Right ventricle myocardium superior (tissue), 1 donor: ENCODE results near the gene KCNQ1. TPM values are rescaled to one million over a fixed set of nuclear protein-coding genes. Genes with fewer than 3 reads are reported as not detected.

ENCODE experiments used
- ATAC-seq: fragments of 200-7000 bp; cut with Tn5 transposase; one replicate; pipeline ENCODE4 v1.9.1; 2020; ENCODE audit warnings: mild to moderate bottlenecking; ENCODE audit not compliant: poor library complexity
- DNase-seq: peaks from one replicate; pipeline ENCODE4 v3.0.0-alpha.2; 2020
- intact Hi-C: fragments of 100-400 bp; cut with DNase I; formaldehyde crosslinking; loops from one replicate; pipeline ENCODE4 v1.11.2; 2022
- total RNA-seq: library from RNA; stranded (reverse); fragmentation: NEBNext Ultra II Directional; extraction: Animal tissue kit (Norgen Biotek cat#: 25700); gene quantifications from one replicate; pipeline ENCODE4 v1.2.1, GENCODE V29; 2021
- donor health status: DM: no; HTN: yes; CAD: no; lungs with severe emphysema.

Gene KCNQ1
- total RNA-seq, 1 donor from 2014 or later = 33.4 TPM

DNA sequence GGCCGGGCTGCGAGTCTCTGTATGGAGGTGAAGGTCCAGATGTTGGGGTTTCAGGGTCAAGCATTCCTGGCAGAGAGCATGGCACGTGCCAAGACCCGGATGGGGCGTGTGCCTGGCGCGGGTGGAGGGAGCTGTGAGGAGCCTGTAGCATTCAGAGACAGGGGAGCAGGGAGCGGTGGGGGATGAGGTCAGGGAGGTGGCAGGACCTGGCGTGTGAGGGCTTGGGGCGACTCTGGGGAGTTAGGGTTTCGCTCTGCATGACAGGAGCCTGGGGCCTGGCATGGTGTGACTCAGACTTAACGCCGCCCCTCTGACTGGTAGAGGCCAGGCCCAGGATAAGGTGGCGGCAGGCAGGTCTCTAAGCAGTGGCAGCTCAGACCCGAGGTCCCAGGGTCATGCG is 103.0 kb downstream of the KCNQ1 start:
- ATAC-seq (no peak), DNase-seq (peak; percentile 35)
- intact Hi-C loops = loop anchor here (10.0 kb wide), 1 partner anchor 67 kb away; no protein-coding TSS in a partner anchor

DNA sequence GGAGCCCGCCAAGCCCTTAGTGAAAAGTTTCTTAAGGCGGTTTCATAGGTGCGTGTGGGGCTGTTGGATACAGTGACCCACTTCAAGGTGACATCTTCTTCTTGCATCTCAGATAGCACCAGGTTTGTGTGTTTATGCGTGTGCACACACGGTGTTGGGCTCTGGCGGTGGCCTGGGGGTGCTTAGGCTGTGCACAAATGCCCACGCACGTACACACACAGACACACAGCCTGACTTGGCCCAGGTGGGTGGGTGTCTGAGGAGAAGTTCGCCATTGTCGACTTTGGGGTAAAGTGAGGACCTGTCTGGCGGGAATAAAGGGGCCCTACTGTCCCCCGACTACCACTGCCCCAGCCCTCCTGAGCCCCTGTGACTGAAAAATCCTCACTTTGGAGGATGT is 103.8 kb downstream of the KCNQ1 start:
- intact Hi-C loops = loop anchor here (10.0 kb wide), 1 partner anchor 66 kb away; no protein-coding TSS in a partner anchor
- peak; percentile 6 for DNase-seq
- ATAC-seq = no peak

DNA sequence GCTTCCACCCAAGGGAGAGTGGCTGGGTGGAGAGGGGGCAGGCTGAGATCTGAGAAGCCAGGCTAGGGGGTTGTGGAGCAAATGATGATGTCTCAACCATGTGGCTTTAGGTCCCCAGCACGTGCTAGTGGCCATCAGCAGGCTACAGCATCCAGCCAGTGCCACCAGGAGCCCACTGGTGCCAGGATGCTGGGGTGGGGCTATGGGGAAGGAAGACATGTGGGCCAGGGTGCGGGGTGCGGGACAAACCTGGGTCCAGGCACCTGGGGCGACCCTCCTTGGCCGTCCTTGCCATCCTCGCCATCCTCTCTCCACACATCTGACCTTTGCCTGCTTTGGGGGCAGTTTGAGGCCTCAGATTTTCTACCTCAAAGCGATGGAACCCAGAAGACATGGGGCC is 104.3 kb downstream of the KCNQ1 start:
- DNase-seq = peak; percentile 9
- intact Hi-C loops = loop anchor here (10.0 kb wide), 1 partner anchor 66 kb away; no protein-coding TSS in a partner anchor

DNA sequence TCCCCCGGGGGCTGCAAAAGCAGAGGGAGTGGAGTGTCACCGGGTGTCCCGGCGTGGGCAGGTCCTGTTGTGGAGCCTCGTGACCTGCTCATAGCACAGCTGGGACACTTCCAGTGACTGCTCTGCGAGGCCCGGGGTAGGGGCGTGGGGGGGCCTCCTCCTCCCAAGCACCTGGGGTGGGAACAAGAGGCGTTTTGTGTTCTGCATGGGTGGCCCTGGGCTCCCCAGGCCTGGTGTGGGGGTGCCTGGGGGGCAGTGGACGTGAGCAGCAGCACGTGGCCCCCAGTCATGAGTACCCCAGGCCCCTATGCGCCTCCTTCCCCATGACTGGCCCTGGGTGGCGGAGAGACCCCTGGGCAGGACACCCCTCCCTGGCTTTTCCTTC is 104.7 kb downstream of the KCNQ1 start:
- intact Hi-C loops = loop anchor here (10.0 kb wide), 1 partner anchor 65 kb away; no protein-coding TSS in a partner anchor
- DNase-seq (peak; percentile 8), ATAC-seq (peak; percentile 11)

More for the DNA sequence above, 104.3 kb downstream of the KCNQ1 start:
- ATAC-seq = no peak

GRCh38 chr11:2549876-2550605 is 105.2 kb downstream of the KCNQ1 start:
- ATAC-seq (peak; percentile 90), DNase-seq (peak; percentile 66)

DNA sequence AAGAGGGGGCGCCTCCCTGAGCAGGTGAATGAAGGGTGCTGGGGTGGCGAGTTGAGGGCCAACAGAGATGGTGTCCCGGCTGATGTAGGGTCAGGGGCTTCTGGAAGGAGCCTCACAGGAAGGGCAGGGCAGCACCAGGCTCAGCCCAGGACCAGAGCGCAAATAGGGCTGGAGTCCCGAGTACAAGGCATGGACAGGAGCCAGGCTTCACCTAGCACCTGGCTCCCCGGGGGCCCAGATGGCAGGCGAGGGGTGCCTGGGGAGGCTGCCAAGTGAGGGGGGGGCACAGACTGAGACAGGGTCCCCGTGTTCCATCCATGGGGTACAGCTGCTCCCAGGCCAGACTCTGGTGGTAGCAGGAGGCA is 105.8 kb downstream of the KCNQ1 start:
- intact Hi-C loops = no loop called here
- DNase-seq (peak; percentile 35), ATAC-seq (peak; percentile 21)

More at GRCh38 chr11:2549876-2550605, 105.2 kb downstream of the KCNQ1 start:
- intact Hi-C loops = loop anchor here (10.0 kb wide), 1 partner anchor 65 kb away; no protein-coding TSS in a partner anchor

GRCh38 chr11:2551131-2551530 is 106.3 kb downstream of the KCNQ1 start:
- ATAC-seq = no peak
- intact Hi-C loops = no loop called here
- peak; percentile 16 for DNase-seq

DNA sequence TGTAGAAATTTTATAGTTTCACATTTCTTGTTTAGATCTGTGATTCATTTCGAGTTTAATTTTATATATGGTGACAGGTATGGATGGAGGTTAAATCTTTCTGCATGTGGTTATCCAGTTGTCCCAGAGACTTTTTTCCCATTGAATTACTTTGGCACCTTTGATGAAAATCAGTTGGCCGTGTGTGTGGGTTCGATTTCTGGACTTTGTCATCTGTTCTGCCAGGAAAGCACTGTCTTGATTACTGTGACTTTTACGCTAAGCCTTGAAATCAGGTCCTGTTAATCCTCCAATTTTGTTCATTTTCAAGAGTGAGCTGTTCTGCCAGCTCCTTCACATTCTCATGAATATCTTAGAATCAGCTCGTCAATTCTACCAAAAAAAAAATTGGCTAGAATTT is 107.4 kb downstream of the KCNQ1 start:
- ATAC-seq (no peak), DNase-seq (no peak)
- intact Hi-C loops = no loop called here

DNA sequence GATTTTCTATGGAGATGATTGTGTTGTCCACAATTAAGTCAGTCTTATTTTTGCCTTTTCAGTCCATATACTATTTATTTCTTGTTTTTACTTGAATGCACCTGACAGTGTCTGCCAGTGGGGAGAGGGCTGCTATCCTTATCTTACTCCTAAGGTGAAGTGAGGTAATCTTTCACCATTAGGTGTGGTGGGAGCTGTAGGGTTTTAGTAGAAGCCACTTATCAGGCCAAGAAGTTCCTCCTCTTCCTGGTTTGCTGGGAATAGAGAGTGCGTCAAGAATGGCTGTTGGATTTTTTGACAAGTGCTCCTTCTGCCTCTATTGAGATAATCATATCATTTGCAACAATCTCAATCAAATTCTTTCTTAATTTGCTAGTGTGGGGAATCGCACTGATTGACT is 108.4 kb downstream of the KCNQ1 start:
- intact Hi-C loops = no loop called here

DNA sequence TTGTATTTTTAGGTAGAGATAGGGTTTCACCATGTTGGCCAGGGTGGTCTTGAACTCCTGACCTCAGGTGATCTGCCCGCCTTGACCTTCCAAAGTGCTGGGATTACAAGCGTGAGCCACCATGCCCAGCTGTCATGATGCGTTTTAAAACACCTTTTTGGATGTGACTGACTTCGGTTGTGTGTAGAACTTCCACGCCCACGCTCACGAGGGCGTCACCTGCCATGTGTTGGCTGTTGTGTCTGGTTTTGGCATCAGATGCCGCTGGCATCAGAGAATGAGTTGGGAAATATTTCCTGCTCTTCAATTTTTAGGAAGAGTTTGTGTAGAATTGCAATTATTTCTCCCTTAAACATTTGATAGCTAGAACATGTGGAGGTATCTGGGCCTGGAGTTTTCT is 109.1 kb downstream of the KCNQ1 start:
- peak; percentile 27 for DNase-seq
- no peak for ATAC-seq
- intact Hi-C loops = no loop called here

More for the DNA sequence above, 108.4 kb downstream of the KCNQ1 start:
- ATAC-seq (no peak), DNase-seq (no peak)

GRCh38 chr11:2554338-2555207 is 109.8 kb downstream of the KCNQ1 start:
- ATAC-seq (no peak), DNase-seq (peak; percentile 17)
- intact Hi-C loops = no loop called here

GRCh38 chr11:2555336-2555735 is 110.5 kb downstream of the KCNQ1 start:
- DNase-seq (no peak), ATAC-seq (no peak)
- intact Hi-C loops = no loop called here

GRCh38 chr11:2555891-2556290 is 111.1 kb downstream of the KCNQ1 start:
- intact Hi-C loops = no loop called here
- DNase-seq (peak; percentile 31), ATAC-seq (no peak)

DNA sequence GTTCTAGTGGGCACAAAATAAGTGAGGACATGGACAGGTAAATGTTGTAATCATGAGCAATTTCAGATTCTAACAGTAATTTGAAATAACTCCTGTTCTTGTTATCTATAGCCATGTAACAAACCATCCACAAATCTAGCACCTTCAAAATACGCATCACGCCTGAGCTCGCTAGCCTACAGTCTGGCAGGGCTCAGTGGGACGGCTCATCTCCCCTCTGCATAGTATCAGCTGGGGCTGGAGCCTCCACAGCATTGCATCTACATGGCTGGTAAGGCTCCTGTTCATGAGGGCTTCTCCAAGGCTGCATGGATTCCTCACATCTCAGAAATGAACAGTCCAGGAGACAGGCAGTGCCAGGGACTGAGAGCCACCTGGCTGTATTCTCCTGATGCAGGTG is 112.6 kb downstream of the KCNQ1 start:
- no peak for ATAC-seq

DNA sequence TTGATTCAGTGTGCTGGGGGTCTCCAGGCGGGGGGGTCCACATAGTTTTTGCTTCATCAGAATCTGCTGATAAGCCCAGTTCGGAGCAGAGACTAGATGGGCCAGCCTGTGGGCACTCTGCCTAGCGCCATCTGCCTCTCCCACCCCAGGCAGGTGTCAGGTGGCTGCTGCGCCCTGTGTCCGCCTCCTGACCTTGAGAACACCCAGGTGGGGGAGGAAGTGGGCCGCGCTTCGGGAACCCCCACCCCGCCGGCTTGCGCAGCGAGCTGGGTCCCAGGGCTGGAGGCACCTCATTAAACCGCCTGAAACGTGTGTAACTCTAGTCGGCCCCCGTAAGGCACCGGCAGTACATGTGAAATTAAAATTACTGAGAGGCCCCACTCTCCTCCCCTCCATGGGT is 113.6 kb downstream of the KCNQ1 start:
- DNase-seq (peak; percentile 17), ATAC-seq (no peak)
- intact Hi-C loops = no loop called here

More for the DNA sequence above, 112.6 kb downstream of the KCNQ1 start:
- intact Hi-C loops = no loop called here
- DNase-seq = peak; percentile 1

- ATAC-seq = no peak
- DNase-seq = peak; percentile 9
- intact Hi-C loops = no loop called here
These were observed 114.2 kb downstream of the KCNQ1 start for GRCh38 chr11:2558861-2559526.

GRCh38 chr11:2559527-2560311 is 114.9 kb downstream of the KCNQ1 start:
- intact Hi-C loops = no loop called here
- DNase-seq (peak; percentile 25), ATAC-seq (no peak)
